Measurements from ENCODE around the gene DAG1. TPM values are rescaled to one million over a fixed set of nuclear protein-coding genes. Genes with fewer than 3 reads are reported as not detected.

The DAG1 gene
- total and polyA plus RNA-seq, 11 donors, result 39.9 to 218 (median 140) TPM

GRCh38 chr3:49462222-49462621 lies 7.8 kb upstream of the DAG1 start:
- ATAC-seq, result peak in 2 of 4 donors; percentile 11 to 13

DNA sequence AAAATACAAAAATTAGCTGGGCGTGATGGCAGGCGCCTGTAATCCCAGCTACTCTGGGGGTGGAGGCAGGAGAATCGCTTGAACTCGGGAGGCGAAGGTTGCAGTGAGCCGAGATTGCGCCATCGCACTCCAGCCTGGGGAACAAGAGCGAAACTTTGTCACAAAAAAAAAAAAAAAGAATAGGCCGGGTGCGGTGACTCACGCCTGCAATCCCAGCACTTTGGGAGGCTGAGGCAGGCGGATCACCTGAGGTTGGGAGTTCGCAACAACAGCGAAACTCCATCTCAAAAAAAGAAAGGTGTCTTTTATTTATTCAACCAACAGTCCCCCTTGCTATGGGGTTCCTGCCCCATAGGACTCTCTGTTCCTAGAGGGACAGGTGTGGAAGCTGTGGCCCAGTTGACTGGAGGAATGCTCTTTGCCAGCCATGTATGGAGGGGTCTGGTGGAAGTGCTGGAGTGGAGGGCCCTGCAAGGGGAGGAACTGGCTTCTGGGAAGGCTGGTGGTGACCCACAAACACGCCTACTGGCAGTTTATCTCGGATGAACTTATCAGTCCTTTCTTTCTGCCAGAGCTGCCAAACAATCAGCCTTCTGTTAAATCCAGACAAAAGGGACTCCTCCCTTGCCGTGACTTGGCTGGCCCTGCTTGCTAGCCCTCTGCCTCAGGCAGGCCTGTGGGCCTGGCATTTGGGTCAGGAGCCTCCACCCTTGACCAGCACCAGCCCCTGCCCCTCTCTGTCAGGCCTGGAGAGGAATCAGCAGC lies 4.6 kb upstream of the DAG1 start:
- peak; percentile 29 to 69 (median 37) for DNase-seq
- 85 to 93% (median 87%) methylated on average over 16 to 18 of the region's 18 CpGs for WGBS, 4 donors

More at GRCh38 chr3:49462222-49462621, 7.8 kb upstream of the DAG1 start:
- TF ChIP-seq, protein P1, sequence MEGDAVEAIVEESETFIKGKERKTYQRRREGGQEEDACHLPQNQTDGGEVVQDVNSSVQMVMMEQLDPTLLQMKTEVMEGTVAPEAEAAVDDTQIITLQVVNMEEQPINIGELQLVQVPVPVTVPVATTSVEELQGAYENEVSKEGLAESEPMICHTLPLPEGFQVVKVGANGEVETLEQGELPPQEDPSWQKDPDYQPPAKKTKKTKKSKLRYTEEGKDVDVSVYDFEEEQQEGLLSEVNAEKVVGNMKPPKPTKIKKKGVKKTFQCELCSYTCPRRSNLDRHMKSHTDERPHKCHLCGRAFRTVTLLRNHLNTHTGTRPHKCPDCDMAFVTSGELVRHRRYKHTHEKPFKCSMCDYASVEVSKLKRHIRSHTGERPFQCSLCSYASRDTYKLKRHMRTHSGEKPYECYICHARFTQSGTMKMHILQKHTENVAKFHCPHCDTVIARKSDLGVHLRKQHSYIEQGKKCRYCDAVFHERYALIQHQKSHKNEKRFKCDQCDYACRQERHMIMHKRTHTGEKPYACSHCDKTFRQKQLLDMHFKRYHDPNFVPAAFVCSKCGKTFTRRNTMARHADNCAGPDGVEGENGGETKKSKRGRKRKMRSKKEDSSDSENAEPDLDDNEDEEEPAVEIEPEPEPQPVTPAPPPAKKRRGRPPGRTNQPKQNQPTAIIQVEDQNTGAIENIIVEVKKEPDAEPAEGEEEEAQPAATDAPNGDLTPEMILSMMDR (IDR thresholded peaks at IDR 0.05), result no peak
- TF ChIP-seq POLR2A (IDR thresholded peaks at IDR 0.05), result no peak
- H3K9me3 ChIP-seq, result no peaks in the 10 kb centered on the region
- 59 to 77% (median 70%) methylated on average over 3 of the region's 3 CpGs for WGBS, 4 donors
- peaks cover 0 to 48% (median 21%) of the 10 kb centered on the region in 12 donors for H3K4me1 ChIP-seq
- no peak for DNase-seq
- H3K36me3 ChIP-seq, result no peaks in the 10 kb centered on the region
- intact Hi-C loops (cut with DNase I), result loop anchor here in 1 of 10 donors (10.0 kb wide), 1 partner anchor 47 kb away; the partner anchor contains the start of genes RHOA and TCTA
- peak overlapping the region in 10 of 12 donors; percentile 10 to 67 (median 47) for H3K27ac ChIP-seq
- H3K27me3 ChIP-seq, result no peaks in the 10 kb centered on the region
- H3K4me3 ChIP-seq, result no peak overlapping the region

DNA sequence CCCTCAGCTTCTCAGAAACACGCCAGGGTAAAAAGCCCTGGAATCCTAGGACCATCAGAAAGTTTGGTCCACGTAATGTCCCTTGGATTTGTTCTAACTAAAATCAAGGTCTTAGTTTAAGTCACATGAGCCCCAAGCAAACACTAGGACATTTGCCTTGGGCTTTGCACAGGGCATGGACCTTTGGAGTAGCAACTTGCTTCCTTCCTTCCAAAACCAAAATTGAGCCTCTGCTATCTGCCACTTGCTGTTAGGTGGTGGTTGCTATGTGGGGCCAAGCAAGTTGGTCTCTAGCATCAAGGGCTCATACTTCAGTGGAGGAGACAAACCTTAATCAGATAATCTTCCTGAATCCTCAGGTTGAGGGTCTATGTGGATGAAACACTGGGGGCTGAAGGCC lies 4.0 kb upstream of the DAG1 start:
- intact Hi-C loops (cut with DNase I), result loop anchor here in 1 of 10 donors (10.0 kb wide), 1 partner anchor 51 kb away; the partner anchor contains the start of genes RHOA and TCTA
- no peak for ATAC-seq
- WGBS, 4 donors, result 71 to 94% (median 78%) methylated on average over 2 of the region's 2 CpGs

More for the DNA sequence above, 4.6 kb upstream of the DAG1 start:
- Histone ChIP-seq H3K4me1 (peaks cover 7 to 53% (median 37%) of the 10 kb centered on the region in 12 donors), H3K36me3 (no peaks in the 10 kb centered on the region), H3K27ac (peak overlapping the region; percentile 7 to 98 (median 67)), H3K9me3 (no peaks in the 10 kb centered on the region), H3K4me3 (no peak overlapping the region), H3K27me3 (no peaks in the 10 kb centered on the region)
- no peak for ATAC-seq
- TF ChIP-seq, protein P1 (IDR thresholded peaks at IDR 0.05), result no peak
- TF ChIP-seq POLR2A (IDR thresholded peaks at IDR 0.05), result no peak
- intact Hi-C loops (cut with DNase I), result loop anchor here in 1 of 10 donors (10.0 kb wide), 1 partner anchor 51 kb away; the partner anchor contains the start of genes RHOA and TCTA

More for the DNA sequence above, 4.0 kb upstream of the DAG1 start:
- Histone ChIP-seq H3K9me3 (no peaks in the 10 kb centered on the region), H3K27me3 (no peaks in the 10 kb centered on the region), H3K27ac (peak overlapping the region; percentile 7 to 98 (median 67)), H3K4me1 (peaks cover 7 to 53% (median 39%) of the 10 kb centered on the region in 12 donors), H3K36me3 (no peaks in the 10 kb centered on the region), H3K4me3 (no peak overlapping the region)
- TF ChIP-seq POLR2A (IDR thresholded peaks at IDR 0.05), result no peak
- TF ChIP-seq, protein P1 (IDR thresholded peaks at IDR 0.05), result no peak
- DNase-seq, result no peak
